KMS-11 (cell line): ENCODE measurements around the gene DGCR2.

Experiments
- H2AFZ ChIP-seq: fragments of 200-600 bp; sonication (generic); 2 replicates; pipeline ENCODE4 v1.6.1; 2016; ENCODE audit warnings: antibody characterized with exemption, mixed run types, low read depth
- H3K27ac ChIP-seq: fragments of 200-600 bp; sonication (generic); 2 replicates; pipeline ENCODE4 v1.6.1; 2016; ENCODE audit warnings: mild to moderate bottlenecking, mixed run types
- H3K27me3 ChIP-seq: fragments of 200-600 bp; sonication (generic); 2 replicates; pipeline ENCODE4 v1.6.1; 2017; ENCODE audit warnings: mild to moderate bottlenecking, low read depth, mixed run types, moderate library complexity; ENCODE audit not compliant: insufficient read depth
- H3K36me3 ChIP-seq: fragments of 200-600 bp; sonication (generic); 2 replicates; pipeline ENCODE4 v1.6.1; 2017; ENCODE audit warnings: mild to moderate bottlenecking, mixed run types; ENCODE audit not compliant: insufficient read depth
- H3K4me1 ChIP-seq: fragments of 200-600 bp; sonication (generic); 2 replicates; pipeline ENCODE4 v1.6.1; 2016; ENCODE audit warnings: mild to moderate bottlenecking, low read depth, mixed run types; ENCODE audit not compliant: poor library complexity, severe bottlenecking
- H3K4me2 ChIP-seq: fragments of 200-600 bp; sonication (generic); 2 replicates; pipeline ENCODE4 v1.7.0; 2016; ENCODE audit warnings: mild to moderate bottlenecking, mixed run types
- H3K4me3 ChIP-seq: fragments of 200-600 bp; sonication (generic); IDR thresholded peaks from 2 replicates; pipeline ENCODE4 v1.6.1; 2017; ENCODE audit warnings: low read depth, low read length, mixed read lengths; ENCODE audit not compliant: insufficient read depth
- H3K79me2 ChIP-seq: fragments of 200-600 bp; sonication (generic); 2 replicates; pipeline ENCODE4 v1.6.1; 2016; ENCODE audit warnings: low read depth, mixed run types; ENCODE audit not compliant: insufficient read depth
- H3K9ac ChIP-seq: fragments of 200-600 bp; sonication (generic); 2 replicates; pipeline ENCODE4 v1.6.1; 2016; ENCODE audit warnings: mild to moderate bottlenecking, mixed run types
- H4K20me1 ChIP-seq: fragments of 200-600 bp; sonication (generic); 2 replicates; pipeline ENCODE4 v1.6.1; 2016; ENCODE audit warnings: mild to moderate bottlenecking, mixed run types; ENCODE audit not compliant: insufficient read depth
- CTCF ChIP-seq: fragments of 200-600 bp; sonication (generic); conservative IDR thresholded peaks from 2 replicates; pipeline ENCODE4 v1.6.1; 2017; ENCODE audit warnings: low read depth, mild to moderate bottlenecking, antibody characterized with exemption, low read length, moderate library complexity, mixed read lengths

The DGCR2 gene

GRCh38 chr22:19062139-19062942, 59.9 kb downstream of the DGCR2 start:
- no peak overlapping the region for H3K4me3 ChIP-seq
- H2AFZ ChIP-seq, result no peak overlapping the region
- no peaks in the 10 kb centered on the region for H3K79me2 ChIP-seq
- H3K4me1 ChIP-seq, result no peaks in the 10 kb centered on the region
- H3K36me3 ChIP-seq, result no peaks in the 10 kb centered on the region
- no peak overlapping the region for H3K27ac ChIP-seq
- H3K4me2 ChIP-seq, result no peak overlapping the region
- H3K9ac ChIP-seq, result no peak overlapping the region
- no peaks in the 10 kb centered on the region for H4K20me1 ChIP-seq
- no peaks in the 10 kb centered on the region for H3K27me3 ChIP-seq
- TF ChIP-seq CTCF, result no peak

- Histone ChIP-seq H3K9ac (no peak overlapping the region), H3K27ac (no peak overlapping the region), H4K20me1 (no peaks in the 10 kb centered on the region), H2AFZ (no peak overlapping the region), H3K27me3 (no peaks in the 10 kb centered on the region), H3K79me2 (no peaks in the 10 kb centered on the region), H3K4me3 (no peak overlapping the region), H3K36me3 (no peaks in the 10 kb centered on the region), H3K4me2 (no peak overlapping the region), H3K4me1 (no peaks in the 10 kb centered on the region)
- no peak for TF ChIP-seq CTCF
Measured at GRCh38 chr22:19061471-19062138, 60.6 kb downstream of the DGCR2 start.

GRCh38 chr22:19060356-19061009, 61.7 kb downstream of the DGCR2 start:
- H2AFZ ChIP-seq, result no peak overlapping the region
- no peak overlapping the region for H3K4me2 ChIP-seq
- H4K20me1 ChIP-seq, result no peaks in the 10 kb centered on the region
- H3K4me3 ChIP-seq, result no peak overlapping the region
- H3K27me3 ChIP-seq, result no peaks in the 10 kb centered on the region
- H3K36me3 ChIP-seq, result no peaks in the 10 kb centered on the region
- no peak overlapping the region for H3K27ac ChIP-seq
- H3K9ac ChIP-seq, result no peak overlapping the region
- no peak for TF ChIP-seq CTCF
- H3K4me1 ChIP-seq, result no peaks in the 10 kb centered on the region
- no peaks in the 10 kb centered on the region for H3K79me2 ChIP-seq

- Histone ChIP-seq H3K36me3 (no peaks in the 10 kb centered on the region), H3K27me3 (no peaks in the 10 kb centered on the region), H3K4me2 (no peak overlapping the region), H3K9ac (no peak overlapping the region), H3K4me1 (no peaks in the 10 kb centered on the region), H2AFZ (no peak overlapping the region), H3K79me2 (no peaks in the 10 kb centered on the region), H4K20me1 (no peaks in the 10 kb centered on the region), H3K4me3 (no peak overlapping the region), H3K27ac (no peak overlapping the region)
- no peak for TF ChIP-seq CTCF
Measured at GRCh38 chr22:19059481-19060278, 62.5 kb downstream of the DGCR2 start.
